Skeletal muscle tissue (tissue), 4 donors: ENCODE results near the gene DEPP1. TPM values are rescaled to one million over a fixed set of nuclear protein-coding genes. Genes with fewer than 3 reads are reported as not detected.

Experiments
- H3K27ac ChIP-seq: one replicate; pipeline ENCODE4 v1.7.0; 2013; ENCODE audit warnings: mild to moderate bottlenecking, low read depth, low read length, inconsistent platforms
- H3K27me3 ChIP-seq, 3 donors: one replicate each; pipeline ENCODE4 v1.7.0; 2013; ENCODE audit warnings: low read length in 3 of 3; ENCODE audit not compliant: control insufficient read depth in 3 of 3, insufficient read depth in 3 of 3
- H3K36me3 ChIP-seq, 3 donors: one replicate each; pipeline ENCODE4 v1.7.0; 2013; ENCODE audit warnings: low read length in 3 of 3; ENCODE audit not compliant: control insufficient read depth in 3 of 3, insufficient read depth in 3 of 3
- H3K4me1 ChIP-seq, 3 donors: one replicate each; pipeline ENCODE4 v1.7.0; 2013; ENCODE audit warnings: low read length in 3 of 3, mild to moderate bottlenecking in 3 of 3; ENCODE audit not compliant: control insufficient read depth in 3 of 3, insufficient read depth in 3 of 3
- H3K4me3 ChIP-seq, 3 donors: one replicate each; pipeline ENCODE4 v1.7.0; 2013; ENCODE audit warnings: low read length in 3 of 3
- H3K9ac ChIP-seq, 3 donors: one replicate each; pipeline ENCODE4 v1.7.0; 2013; ENCODE audit warnings: low read length in 3 of 3, mild to moderate bottlenecking in 3 of 3, moderate library complexity in 2 of 3, low read depth in 1 of 3
- H3K9me3 ChIP-seq, 3 donors: one replicate each; pipeline ENCODE4 v1.7.0; 2013; ENCODE audit warnings: low read length in 3 of 3; ENCODE audit not compliant: control insufficient read depth in 3 of 3
- total RNA-seq: library from RNA; depleted of rRNA; stranded (reverse); fragments of >200 nt; gene quantifications from one replicate; pipeline ENCODE4 v1.2.3, GENCODE V29; 2014
- donor health status: Osteomylitis.

Gene DEPP1
- total RNA-seq, 1 donor from 2014 or later = 12.5 TPM

GRCh38 chr10:44926751-44927351, 51.8 kb downstream of the DEPP1 start:
- Histone ChIP-seq H3K4me1 (peaks cover 0 to 3% (median 0%) of the 10 kb centered on the region in 3 donors), H3K9ac (no peak overlapping the region), H3K27ac (no peak overlapping the region), H3K36me3 (no peaks in the 10 kb centered on the region), H3K27me3 (no peaks in the 10 kb centered on the region), H3K9me3 (no peaks in the 10 kb centered on the region), H3K4me3 (no peak overlapping the region)

Other genes starting within 250 kb of the DEPP1 start
- under 0.01 TPM for gene TMEM72, start 67.5 kb downstream of the DEPP1 start, total RNA-seq
- 21.4 TPM for gene RASSF4, start 19.0 kb downstream of the DEPP1 start, total RNA-seq
- 25.6 TPM for gene ZNF22, start 22.1 kb upstream of the DEPP1 start, total RNA-seq